Mesendoderm (in vitro differentiated cells): ENCODE measurements around the gene VPS37C.

Experiments used
- DNase-seq: peaks from one replicate; pipeline ENCODE4 v3.0.0; 2013
- H2AK5ac ChIP-seq: 2 replicates; pipeline ENCODE4 v1.6.1; 2013; ENCODE audit warnings: low read length, inconsistent platforms
- H2BK120ac ChIP-seq: 2 replicates; pipeline ENCODE4 v1.6.1; 2013; ENCODE audit warnings: low read depth, mild to moderate bottlenecking, low read length, moderate library complexity, mixed read lengths
- H2BK15ac ChIP-seq: replicated peaks from 2 replicates; pipeline ENCODE4 v1.6.1; 2013; ENCODE audit warnings: low read depth, mild to moderate bottlenecking, moderate library complexity
- H2BK5ac ChIP-seq: 2 replicates; pipeline ENCODE4 v1.6.1; 2013; ENCODE audit warnings: low read length, inconsistent platforms
- H3K18ac ChIP-seq: 2 replicates; pipeline ENCODE4 v1.6.1; 2013; ENCODE audit warnings: mild to moderate bottlenecking, low read length, mixed read lengths
- H3K23ac ChIP-seq: one replicate; pipeline ENCODE4 v1.6.1; 2013; ENCODE audit warnings: low read length
- H3K27ac ChIP-seq: 2 replicates; pipeline ENCODE4 v1.5.1; 2013; ENCODE audit warnings: low read depth, mild to moderate bottlenecking, inconsistent platforms, low read length, moderate library complexity
- H3K27me3 ChIP-seq: 2 replicates; pipeline ENCODE4 v1.6.1; 2013; ENCODE audit warnings: low read length, control low read depth, mild to moderate bottlenecking, inconsistent platforms; ENCODE audit not compliant: insufficient read depth, poor library complexity
- H3K36me3 ChIP-seq: 2 replicates; pipeline ENCODE4 v1.6.1; 2013; ENCODE audit warnings: low read length, inconsistent platforms; ENCODE audit not compliant: control insufficient read depth, insufficient read depth
- H3K4ac ChIP-seq: one replicate; pipeline ENCODE4 v1.6.1; 2013; ENCODE audit warnings: low read depth, mild to moderate bottlenecking, low read length, moderate library complexity
- H3K4me1 ChIP-seq: 2 replicates; pipeline ENCODE4 v1.6.1; 2013; ENCODE audit warnings: low read depth, low read length, inconsistent platforms; ENCODE audit not compliant: control insufficient read depth
- H3K4me2 ChIP-seq: 2 replicates; pipeline ENCODE4 v1.6.1; 2013; ENCODE audit warnings: low read length
- H3K4me3 ChIP-seq: 2 replicates; pipeline ENCODE4 v1.5.1; 2013; ENCODE audit warnings: mild to moderate bottlenecking, low read length
- H3K56ac ChIP-seq: one replicate; pipeline ENCODE4 v1.6.1; 2013; ENCODE audit warnings: low read length
- H3K79me1 ChIP-seq: 2 replicates; pipeline ENCODE4 v1.6.1; 2013; ENCODE audit warnings: low read length, inconsistent platforms
- H3K79me2 ChIP-seq: 2 replicates; pipeline ENCODE4 v1.6.1; 2013; ENCODE audit warnings: mild to moderate bottlenecking, low read length; ENCODE audit not compliant: control insufficient read depth, insufficient read depth
- H3K9ac ChIP-seq: 2 replicates; pipeline ENCODE4 v1.6.1; 2013; ENCODE audit warnings: low read length, inconsistent platforms
- H4K5ac ChIP-seq: one replicate; pipeline ENCODE4 v1.6.1; 2013; ENCODE audit warnings: low read length
- H4K8ac ChIP-seq: one replicate; pipeline ENCODE4 v1.6.1; 2013; ENCODE audit warnings: low read depth, mild to moderate bottlenecking, control low read depth, low read length, moderate library complexity
- WGBS: extraction: QIAGEN DNeasy Blood & Tissue Kit; methylation state at CpG from one replicate; pipeline ENCODE4 v1.1.7; 2013; ENCODE audit warnings: low lambda C conversion rate, missing lambda C conversion rate; ENCODE audit not compliant: insufficient coverage; ENCODE audit errors: extremely low coverage; 5-methylcytosine and 5-hydroxymethylcytosine counted together

The VPS37C gene

GRCh38 chr11:61147791-61148620 is 13.2 kb downstream of the VPS37C start:
- H2AK5ac ChIP-seq, result no peak overlapping the region
- no peak overlapping the region for H3K56ac ChIP-seq
- no peak overlapping the region for H3K4me2 ChIP-seq
- H4K5ac ChIP-seq, result no peak overlapping the region
- H3K36me3 ChIP-seq, result no peaks in the 10 kb centered on the region
- H3K23ac ChIP-seq, result no peak overlapping the region
- peaks cover 28% of the 10 kb centered on the region for H3K79me2 ChIP-seq
- H4K8ac ChIP-seq, result no peak overlapping the region
- H2BK5ac ChIP-seq, result no peak overlapping the region
- H3K79me1 ChIP-seq, result peaks cover 45% of the 10 kb centered on the region
- no peaks in the 10 kb centered on the region for H3K27me3 ChIP-seq
- H3K4me3 ChIP-seq, result no peak overlapping the region
- no peak overlapping the region for H3K4ac ChIP-seq
- H2BK120ac ChIP-seq, result no peak overlapping the region
- DNase-seq, result no peak
- H3K4me1 ChIP-seq, result peaks cover 19% of the 10 kb centered on the region
- H3K18ac ChIP-seq, result no peak overlapping the region
- WGBS, result no CpG with 5 or more reads among the region's 11 CpGs
- no peak overlapping the region for H2BK15ac ChIP-seq
- no peak overlapping the region for H3K27ac ChIP-seq
- no peak overlapping the region for H3K9ac ChIP-seq

GRCh38 chr11:61147271-61147670 is 14.0 kb downstream of the VPS37C start:
- no peak overlapping the region for H3K27ac ChIP-seq
- no peak overlapping the region for H3K23ac ChIP-seq
- H3K18ac ChIP-seq, result no peak overlapping the region
- no peak overlapping the region for H4K8ac ChIP-seq
- DNase-seq, result no peak
- H3K27me3 ChIP-seq, result no peaks in the 10 kb centered on the region
- H2BK5ac ChIP-seq, result no peak overlapping the region
- H3K4me3 ChIP-seq, result no peak overlapping the region
- no peak overlapping the region for H2BK120ac ChIP-seq
- H3K79me2 ChIP-seq, result peaks cover 21% of the 10 kb centered on the region
- H3K4me1 ChIP-seq, result peaks cover 14% of the 10 kb centered on the region
- H4K5ac ChIP-seq, result no peak overlapping the region
- WGBS, result no CpG with 5 or more reads among the region's 10 CpGs
- no peak overlapping the region for H3K56ac ChIP-seq
- peaks cover 39% of the 10 kb centered on the region for H3K79me1 ChIP-seq
- no peak overlapping the region for H2BK15ac ChIP-seq
- no peak overlapping the region for H3K4ac ChIP-seq
- H3K4me2 ChIP-seq, result no peak overlapping the region
- H3K36me3 ChIP-seq, result no peaks in the 10 kb centered on the region
- no peak overlapping the region for H2AK5ac ChIP-seq
- H3K9ac ChIP-seq, result no peak overlapping the region

GRCh38 chr11:61146416-61146815 is 14.8 kb downstream of the VPS37C start:
- Histone ChIP-seq H2BK5ac (no peak overlapping the region), H3K56ac (no peak overlapping the region)

GRCh38 chr11:61145228-61146005 is 15.8 kb downstream of the VPS37C start:
- DNase-seq, result no peak

More at GRCh38 chr11:61146416-61146815, 14.8 kb downstream of the VPS37C start:
- Histone ChIP-seq H3K18ac (no peak overlapping the region), H3K9ac (no peak overlapping the region), H3K23ac (no peak overlapping the region), H4K8ac (no peak overlapping the region), H3K4me1 (peaks cover 12% of the 10 kb centered on the region), H3K4me2 (no peak overlapping the region), H2BK15ac (no peak overlapping the region), H4K5ac (no peak overlapping the region), H3K79me2 (peaks cover 16% of the 10 kb centered on the region), H2AK5ac (no peak overlapping the region), H3K27ac (no peak overlapping the region), H3K4ac (no peak overlapping the region), H2BK120ac (no peak overlapping the region), H3K4me3 (no peak overlapping the region), H3K79me1 (peaks cover 34% of the 10 kb centered on the region), H3K27me3 (no peaks in the 10 kb centered on the region), H3K36me3 (no peaks in the 10 kb centered on the region)
- WGBS, result no CpG with 5 or more reads among the region's 9 CpGs
- DNase-seq, result no peak

GRCh38 chr11:61144511-61145179 is 16.6 kb downstream of the VPS37C start:
- Histone ChIP-seq H3K9ac (no peak overlapping the region), H2BK5ac (no peak overlapping the region), H3K4me1 (peaks cover 3% of the 10 kb centered on the region), H3K56ac (no peak overlapping the region), H3K36me3 (no peaks in the 10 kb centered on the region), H3K23ac (no peak overlapping the region), H3K79me2 (peaks cover 11% of the 10 kb centered on the region), H3K27me3 (no peaks in the 10 kb centered on the region), H3K27ac (no peak overlapping the region), H4K8ac (no peak overlapping the region), H3K4ac (no peak overlapping the region), H3K4me3 (no peak overlapping the region), H3K4me2 (no peak overlapping the region), H2BK15ac (no peak overlapping the region), H2AK5ac (no peak overlapping the region), H3K79me1 (peaks cover 30% of the 10 kb centered on the region), H2BK120ac (no peak overlapping the region), H3K18ac (no peak overlapping the region), H4K5ac (no peak overlapping the region)
- no peak for DNase-seq
- no CpG with 5 or more reads among the region's 16 CpGs for WGBS

More at GRCh38 chr11:61145228-61146005, 15.8 kb downstream of the VPS37C start:
- Histone ChIP-seq H4K8ac (no peak overlapping the region), H3K4me1 (peaks cover 9% of the 10 kb centered on the region), H3K4ac (no peak overlapping the region), H3K23ac (no peak overlapping the region), H3K18ac (no peak overlapping the region), H3K27ac (no peak overlapping the region), H2BK5ac (no peak overlapping the region), H3K36me3 (no peaks in the 10 kb centered on the region), H3K4me3 (no peak overlapping the region), H2AK5ac (no peak overlapping the region), H2BK15ac (no peak overlapping the region), H2BK120ac (no peak overlapping the region), H3K79me1 (peaks cover 33% of the 10 kb centered on the region), H3K27me3 (no peaks in the 10 kb centered on the region), H3K9ac (no peak overlapping the region), H4K5ac (no peak overlapping the region), H3K56ac (no peak overlapping the region), H3K4me2 (no peak overlapping the region), H3K79me2 (peaks cover 14% of the 10 kb centered on the region)
- WGBS, result no CpG with 5 or more reads among the region's 17 CpGs
